Stomach (tissue), 4 donors: ENCODE data around the gene MYO1B.

Experiments used
- EP300 ChIP-seq: sonication (generic); formaldehyde crosslinking; IDR thresholded peaks from one replicate; pipeline ENCODE4 v1.6.1; 2017; ENCODE audit warnings: antibody characterized with exemption
- POLR2A ChIP-seq, 4 donors: fragments of 450-650 bp; IDR thresholded peaks; one replicate each; pipeline ENCODE4 v1.6.1; 2016; ENCODE audit warnings: antibody characterized with exemption in 4 of 4, control low read depth in 2 of 4, mild to moderate bottlenecking in 1 of 4, moderate library complexity in 1 of 4
- POLR2AphosphoS5 ChIP-seq, 3 donors: sonication (generic); formaldehyde crosslinking; IDR thresholded peaks; one replicate each; pipeline ENCODE4 v1.6.1; 2016; ENCODE audit warnings: antibody characterized with exemption in 3 of 3
- TF ChIP-seq, protein P1 (sequence below), 7 experiments: fragments of 450-650 bp in 4 of 7; fragments of 200-600 bp in 3 of 7; sonication (generic) in 3 of 7; IDR thresholded peaks; one replicate each; pipeline ENCODE4 v1.5.1; 2016 to 2019; ENCODE audit warnings: antibody characterized with exemption in 7 of 7, control low read depth in 2 of 7, mild to moderate bottlenecking in 1 of 7

DNA sequence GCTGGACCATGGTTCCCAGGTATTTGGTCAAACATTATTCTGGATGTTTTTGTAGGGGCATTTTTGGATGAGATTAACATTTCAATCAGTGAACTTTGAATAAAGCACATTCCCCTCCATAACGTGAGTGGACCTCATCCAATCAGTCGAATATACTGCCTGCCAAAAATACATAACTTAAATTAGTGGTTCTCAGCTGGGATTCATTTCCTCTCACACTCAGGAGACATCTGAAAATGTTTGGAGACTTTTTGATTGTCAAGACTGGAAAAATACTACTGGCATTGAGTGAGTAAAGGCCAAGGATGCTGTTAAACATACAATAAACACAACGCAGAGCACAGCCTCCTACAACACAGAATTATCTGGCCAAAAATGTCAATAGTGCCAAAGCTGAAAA, 198.2 kb downstream of the MYO1B start:
- TF ChIP-seq EP300 (no peak), POLR2A (IDR thresholded peaks at IDR 0.05) (no peak), POLR2AphosphoS5 (IDR thresholded peaks at IDR 0.05) (no peak)
- TF ChIP-seq, protein P1, sequence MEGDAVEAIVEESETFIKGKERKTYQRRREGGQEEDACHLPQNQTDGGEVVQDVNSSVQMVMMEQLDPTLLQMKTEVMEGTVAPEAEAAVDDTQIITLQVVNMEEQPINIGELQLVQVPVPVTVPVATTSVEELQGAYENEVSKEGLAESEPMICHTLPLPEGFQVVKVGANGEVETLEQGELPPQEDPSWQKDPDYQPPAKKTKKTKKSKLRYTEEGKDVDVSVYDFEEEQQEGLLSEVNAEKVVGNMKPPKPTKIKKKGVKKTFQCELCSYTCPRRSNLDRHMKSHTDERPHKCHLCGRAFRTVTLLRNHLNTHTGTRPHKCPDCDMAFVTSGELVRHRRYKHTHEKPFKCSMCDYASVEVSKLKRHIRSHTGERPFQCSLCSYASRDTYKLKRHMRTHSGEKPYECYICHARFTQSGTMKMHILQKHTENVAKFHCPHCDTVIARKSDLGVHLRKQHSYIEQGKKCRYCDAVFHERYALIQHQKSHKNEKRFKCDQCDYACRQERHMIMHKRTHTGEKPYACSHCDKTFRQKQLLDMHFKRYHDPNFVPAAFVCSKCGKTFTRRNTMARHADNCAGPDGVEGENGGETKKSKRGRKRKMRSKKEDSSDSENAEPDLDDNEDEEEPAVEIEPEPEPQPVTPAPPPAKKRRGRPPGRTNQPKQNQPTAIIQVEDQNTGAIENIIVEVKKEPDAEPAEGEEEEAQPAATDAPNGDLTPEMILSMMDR (IDR thresholded peaks at IDR 0.05) = no peak
